HG03457 (cell line): ENCODE measurements around the gene ACSM3.
"Not testable (repeated sequence)": the region's sequence is repeated elsewhere in the genome, so short reads cannot be mapped to it uniquely, and the experiment has no call there.

Experiments
- ATAC-seq: cut with Tn5 transposase; IDR thresholded peaks from one replicate; pipeline ENCODE4 v1.9.1; 2021; ENCODE audit warnings: moderate number of reproducible peaks; ENCODE audit not compliant: unreplicated experiment

ACSM3 gene, protein sequence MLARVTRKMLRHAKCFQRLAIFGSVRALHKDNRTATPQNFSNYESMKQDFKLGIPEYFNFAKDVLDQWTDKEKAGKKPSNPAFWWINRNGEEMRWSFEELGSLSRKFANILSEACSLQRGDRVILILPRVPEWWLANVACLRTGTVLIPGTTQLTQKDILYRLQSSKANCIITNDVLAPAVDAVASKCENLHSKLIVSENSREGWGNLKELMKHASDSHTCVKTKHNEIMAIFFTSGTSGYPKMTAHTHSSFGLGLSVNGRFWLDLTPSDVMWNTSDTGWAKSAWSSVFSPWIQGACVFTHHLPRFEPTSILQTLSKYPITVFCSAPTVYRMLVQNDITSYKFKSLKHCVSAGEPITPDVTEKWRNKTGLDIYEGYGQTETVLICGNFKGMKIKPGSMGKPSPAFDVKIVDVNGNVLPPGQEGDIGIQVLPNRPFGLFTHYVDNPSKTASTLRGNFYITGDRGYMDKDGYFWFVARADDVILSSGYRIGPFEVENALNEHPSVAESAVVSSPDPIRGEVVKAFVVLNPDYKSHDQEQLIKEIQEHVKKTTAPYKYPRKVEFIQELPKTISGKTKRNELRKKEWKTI

GRCh38 chr16:20763461-20764232 lies at the start of gene ACSM3:
Gene ACSM3 (plus strand): TSS chr16:20764014. CDS start chr16:20770035, 6,021 bp downstream.
- peak; percentile 90 for ATAC-seq

GRCh38 chr16:20717718-20718117 lies 46.1 kb upstream of the ACSM3 start:
- ATAC-seq, result not testable (repeated sequence)

- no peak for ATAC-seq
These were observed 43.6 kb upstream of the ACSM3 start for GRCh38 chr16:20720251-20720650.

DNA sequence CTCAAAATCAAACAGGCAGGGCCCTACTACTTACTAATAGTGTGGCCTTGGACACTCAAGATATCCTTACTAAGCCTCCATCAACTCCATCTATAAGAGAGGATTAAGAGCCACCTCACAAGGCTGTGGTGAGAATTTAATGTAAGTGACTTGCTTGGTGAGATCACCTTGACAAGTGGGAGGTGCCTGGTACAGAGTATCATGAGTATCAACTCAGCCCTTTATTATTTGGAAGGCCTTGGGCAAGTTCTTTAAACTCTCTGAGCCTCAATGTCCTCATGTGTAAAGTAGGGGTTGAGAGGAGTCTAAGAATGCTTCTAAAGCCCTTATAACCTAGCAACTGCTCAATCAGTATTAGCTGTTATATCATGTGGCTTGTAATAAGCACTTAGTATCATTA lies 37.2 kb upstream of the ACSM3 start:
- no peak for ATAC-seq

GRCh38 chr16:20727181-20727580 lies 36.6 kb upstream of the ACSM3 start:
- ATAC-seq, result no peak

DNA sequence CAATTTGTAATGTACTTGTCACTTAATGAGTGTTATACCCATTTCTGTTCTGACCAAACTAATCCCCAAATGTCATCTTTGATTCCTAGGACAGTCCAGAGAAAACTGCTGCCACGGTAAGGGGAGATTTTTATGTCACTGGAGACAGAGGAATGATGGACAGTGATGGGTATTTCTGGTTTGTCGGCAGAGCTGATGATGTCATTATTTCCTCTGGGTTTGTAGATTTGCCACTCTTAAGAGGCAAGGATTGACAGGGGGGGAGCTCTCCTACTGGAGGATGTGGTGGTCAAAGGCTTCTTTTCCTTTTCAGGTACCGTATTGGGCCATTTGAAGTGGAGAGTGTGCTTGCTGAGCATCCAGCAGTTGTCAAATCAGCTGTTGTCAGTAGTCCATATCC lies 34.7 kb upstream of the ACSM3 start:
- no peak for ATAC-seq

DNA sequence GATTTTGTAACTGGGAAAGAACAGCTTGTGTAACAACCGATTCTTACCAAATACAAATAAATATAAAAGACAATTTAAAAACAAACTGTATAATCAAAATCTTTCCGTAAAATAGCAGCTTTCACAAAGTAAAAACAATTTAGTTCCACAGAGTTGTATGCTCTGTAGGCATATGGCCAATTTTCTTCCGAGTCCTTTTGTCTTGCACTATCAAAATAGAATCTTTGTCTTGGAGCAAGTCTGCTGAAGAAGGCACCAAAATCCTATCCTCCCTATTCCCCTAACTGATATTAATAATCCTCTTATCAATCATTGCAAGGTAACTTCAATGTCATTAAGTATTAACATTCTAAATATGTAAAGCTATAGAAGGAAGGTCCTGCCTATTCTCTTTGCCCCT lies 29.8 kb upstream of the ACSM3 start:
- ATAC-seq, result no peak

- no peak for ATAC-seq
These were observed 29.0 kb upstream of the ACSM3 start for GRCh38 chr16:20734782-20735181.

DNA sequence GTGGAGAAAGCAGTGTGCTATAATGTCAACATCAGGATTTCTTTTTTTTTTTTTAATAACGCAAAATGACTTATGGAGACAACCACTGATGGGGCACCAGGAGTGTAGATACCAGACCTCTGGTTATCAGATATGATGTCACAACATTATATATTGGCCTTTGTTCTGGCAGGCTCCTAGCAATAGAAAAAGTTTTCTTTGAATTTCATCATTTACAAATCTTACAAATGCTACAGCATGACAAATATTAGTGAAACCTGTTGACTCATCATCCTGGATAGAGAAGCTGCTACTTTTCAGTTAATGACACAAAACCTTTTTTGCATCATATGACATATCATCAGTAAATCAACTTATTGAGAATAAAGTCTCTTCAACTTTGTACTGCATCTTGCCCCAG lies 28.3 kb upstream of the ACSM3 start:
- no peak for ATAC-seq

GRCh38 chr16:20740007-20740883 lies 23.6 kb upstream of the ACSM3 start:
- ATAC-seq, result no peak

DNA sequence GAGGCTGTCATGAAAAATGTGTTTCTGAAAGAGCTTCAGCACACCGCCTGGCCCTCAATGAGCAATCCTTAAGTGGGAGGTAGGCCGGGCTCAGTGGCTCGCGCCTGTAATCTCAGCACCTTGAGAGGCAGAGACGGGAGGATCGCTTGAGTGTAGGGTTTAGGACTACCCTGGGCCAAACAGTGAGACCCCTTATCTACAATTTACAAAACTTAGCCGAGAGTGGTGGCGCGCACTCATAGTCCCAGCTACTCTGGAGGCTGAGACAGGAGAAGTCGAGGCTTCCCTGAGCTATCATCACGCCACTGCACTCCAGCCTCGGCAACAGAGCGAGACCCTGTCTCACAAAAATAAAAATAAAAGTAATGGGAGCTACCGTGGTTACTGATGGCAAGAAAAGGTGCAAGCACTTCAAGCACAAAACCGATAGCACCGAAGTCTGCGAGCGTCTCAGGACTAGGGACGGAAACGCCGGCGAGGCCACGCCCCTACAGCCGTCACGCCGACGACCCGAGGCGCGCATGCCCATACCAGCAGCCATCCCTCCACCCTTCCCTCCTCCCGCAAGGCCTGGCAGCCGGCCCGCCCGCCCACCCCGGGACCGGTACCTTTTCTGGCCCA lies 22.8 kb upstream of the ACSM3 start:
- ATAC-seq, result peak; percentile 64

DNA sequence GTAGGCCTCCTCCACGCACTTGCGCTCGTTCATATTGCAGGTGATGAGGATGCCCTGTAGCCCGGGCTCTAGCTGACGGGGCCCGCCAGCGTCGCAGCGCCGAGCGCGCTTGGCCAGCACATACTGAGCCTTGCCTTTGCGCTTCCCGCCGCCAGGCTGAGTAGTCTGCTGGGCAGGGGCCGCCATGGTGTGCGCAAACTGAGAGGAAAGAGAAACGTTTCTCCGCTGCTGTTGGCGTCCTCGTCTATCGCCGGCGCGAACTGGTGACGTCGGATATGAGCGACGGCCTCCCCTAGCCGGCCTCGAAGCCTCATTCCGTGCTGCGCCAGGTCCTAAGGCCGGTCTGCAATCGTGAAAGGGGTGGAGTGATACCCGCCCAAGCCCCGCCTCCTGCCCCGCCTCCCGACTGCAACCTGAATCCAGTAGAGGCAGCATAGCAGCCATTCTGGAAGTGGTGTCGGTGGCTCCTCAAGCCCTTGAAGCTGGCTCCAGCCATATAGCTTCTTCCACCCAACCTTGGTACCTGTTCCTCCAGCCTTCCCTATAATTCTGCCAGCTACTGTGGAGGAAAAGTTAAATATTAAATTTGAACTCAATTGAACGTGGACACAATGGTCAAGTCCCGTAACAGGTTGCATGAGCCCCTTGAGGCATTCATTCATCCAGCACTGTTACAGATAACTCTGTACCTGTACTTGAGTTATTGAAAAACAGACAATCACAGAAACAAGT lies 22.1 kb upstream of the ACSM3 start, which contains the start of gene THUMPD1:
THUMPD1 (minus strand) TSS at position 265 of the 732 bp plus-strand sequence; CDS start at position 186, 79 bp downstream.
- ATAC-seq, result peak; percentile 53

DNA sequence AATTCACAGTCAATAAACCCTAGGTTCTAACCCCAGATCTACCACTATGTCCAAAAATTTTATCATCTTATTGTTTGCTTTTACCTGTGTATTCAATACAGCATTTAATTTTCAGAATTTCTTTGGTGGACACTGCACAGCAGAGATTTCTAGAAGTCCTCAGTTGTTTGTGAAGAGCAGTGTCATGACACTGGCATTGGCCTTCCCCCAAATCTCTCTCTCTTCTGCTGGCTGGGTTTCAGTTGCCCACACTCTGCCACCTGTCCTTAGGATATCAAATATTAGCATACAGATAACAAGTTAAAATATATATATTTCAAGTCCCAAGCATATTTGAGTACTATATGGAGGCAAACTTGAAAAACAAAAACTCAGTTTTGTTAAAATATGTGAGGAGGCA lies 20.2 kb upstream of the ACSM3 start:
- ATAC-seq, result no peak

DNA sequence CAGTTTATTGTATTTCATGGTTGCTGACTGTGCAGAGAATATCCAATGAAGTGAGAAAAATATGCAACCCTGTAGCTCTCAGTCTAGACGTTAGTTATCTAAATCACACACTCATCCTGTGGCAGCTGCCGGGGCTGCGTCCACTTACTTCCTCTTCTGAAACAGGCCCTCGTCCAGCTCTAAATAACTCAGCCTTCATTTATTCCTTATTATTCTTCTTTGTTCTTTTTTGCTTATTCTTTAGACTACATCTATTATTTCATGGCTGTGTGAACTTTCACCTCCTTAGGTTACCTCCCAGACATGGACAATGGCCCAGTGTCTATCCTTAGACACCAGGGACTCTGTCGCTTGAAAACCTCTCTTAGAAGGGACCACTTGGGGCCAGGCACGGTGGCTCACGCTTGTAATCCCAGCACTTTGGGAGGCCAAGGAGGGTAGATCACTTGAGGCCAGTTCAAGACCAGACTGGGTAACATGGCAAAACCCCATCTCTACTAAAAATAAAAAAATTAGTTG lies 18.8 kb upstream of the ACSM3 start:
- ATAC-seq, result no peak

- ATAC-seq, result no peak
These were observed 17.4 kb upstream of the ACSM3 start for GRCh38 chr16:20746461-20746860.

GRCh38 chr16:20747030-20747816 lies 16.6 kb upstream of the ACSM3 start:
- no peak for ATAC-seq

- ATAC-seq, result no peak
These were observed 14.3 kb upstream of the ACSM3 start for GRCh38 chr16:20749474-20749873.

- ATAC-seq, result no peak
These were observed 13.3 kb upstream of the ACSM3 start for GRCh38 chr16:20750558-20750957.

DNA sequence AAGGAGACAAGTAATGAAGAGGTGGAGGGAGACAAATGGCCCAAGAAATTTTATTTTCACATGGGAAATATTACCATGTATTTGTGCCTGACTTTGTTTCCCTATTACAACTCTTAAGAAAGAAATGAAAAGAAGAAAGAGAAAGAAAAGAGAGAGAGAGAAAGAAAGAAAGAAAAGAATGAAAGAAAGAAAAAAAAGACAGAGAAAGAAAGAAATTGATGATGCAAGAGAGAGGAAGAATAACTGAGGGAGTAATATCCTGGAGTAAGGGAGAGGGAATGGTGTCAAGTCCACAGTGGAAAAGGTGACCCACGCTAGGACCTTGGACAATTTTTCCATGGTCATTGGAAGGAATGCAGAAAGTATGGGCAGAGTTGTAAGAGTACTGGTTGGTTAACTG lies 10.1 kb upstream of the ACSM3 start:
- no peak for ATAC-seq
